Right cardiac atrium (tissue), 5 donors: ENCODE measurements around the gene NALF2. TPM values are rescaled to one million over a fixed set of nuclear protein-coding genes. Genes with fewer than 3 reads are reported as not detected.

Experiments used
- ATAC-seq, 2 donors: fragments of 200-7000 bp; cut with Tn5 transposase; one replicate each; pipeline versions ENCODE4 v1.8.0 to v1.9.1; 2020; ENCODE audit warnings: moderate library complexity in 2 of 2, mild to moderate bottlenecking in 1 of 2
- DNase-seq, 3 donors: peaks; one replicate each; pipeline ENCODE4 v3.0.0-alpha.2; 2020
- H3K27ac ChIP-seq: one replicate; pipeline ENCODE4 v1.5.1; 2013; ENCODE audit warnings: mild to moderate bottlenecking, low read length, control low read depth, moderate library complexity
- H3K27me3 ChIP-seq: one replicate; pipeline ENCODE4 v1.6.1; 2013; ENCODE audit not compliant: control insufficient read depth, insufficient read depth
- H3K4me1 ChIP-seq: one replicate; pipeline ENCODE4 v1.6.1; 2013; ENCODE audit warnings: low read length; ENCODE audit not compliant: control insufficient read depth, insufficient read depth
- H3K4me3 ChIP-seq: one replicate; pipeline ENCODE4 v1.5.1; 2013; ENCODE audit warnings: low read length, control low read depth
- H3K9me3 ChIP-seq: one replicate; pipeline ENCODE4 v1.6.1; 2013; ENCODE audit warnings: low read length; ENCODE audit not compliant: control insufficient read depth
- WGBS: extraction: QIAGEN DNeasy Blood & Tissue Kit; methylation state at CpG from one replicate; pipeline ENCODE4 v1.1.7; 2013; 5-methylcytosine and 5-hydroxymethylcytosine counted together
- intact Hi-C, 4 donors: fragments of 100-400 bp; cut with DNase I; formaldehyde crosslinking; loops; one replicate each; pipeline versions ENCODE4 v1.11.0 to v1.14.0; 2022 to 2023
- polyA plus RNA-seq: library from polyadenylated mRNA; stranded (reverse); fragments of 200-250 nt; gene quantifications from one replicate; pipeline ENCODE4 v1.2.3, GENCODE V29; 2013
- total RNA-seq, 4 donors: library from RNA; stranded (reverse); fragmentation: NEBNext Ultra II Directional; extraction: Animal tissue kit (Norgen Biotek cat#: 25700); gene quantifications; one replicate each; pipeline ENCODE4 v1.2.1, GENCODE V29; 2021
- donor health status: healthy with polysubstance abuse.
- donor health status: DM: no; HTN: yes; CAD: no.
- donor health status: DM: no; HTN: no; CAD: no.
- donor health status: DM: no; HTN: yes; CAD: no; lungs with severe emphysema.
- donor health status: DM: yes; HTN: yes; CAD: no.

NALF2 gene
- total and polyA plus RNA-seq, 5 donors, result 43.2 to 120 (median 85.7) TPM

DNA sequence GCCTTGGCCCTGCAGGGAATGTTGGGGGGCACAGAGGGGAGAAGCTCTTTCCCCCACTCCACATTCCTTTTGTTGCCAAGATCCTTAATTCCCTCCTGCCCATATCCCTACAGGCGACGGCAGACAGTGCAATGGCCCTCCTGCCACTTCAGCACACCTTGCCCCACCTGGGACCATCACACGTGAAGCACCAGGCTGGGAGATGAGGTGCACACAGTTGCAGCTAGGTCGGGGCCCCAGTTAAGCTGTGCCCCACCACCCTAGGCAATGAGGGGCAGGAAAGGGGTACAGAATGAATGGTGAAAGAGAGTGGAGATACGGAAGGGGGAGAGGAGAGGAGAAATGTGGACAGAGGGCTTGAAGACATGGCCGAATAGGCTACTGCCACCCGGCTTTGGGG, 26.2 kb downstream of the NALF2 start:
- Histone ChIP-seq H3K4me1 (no peaks in the 10 kb centered on the region), H3K27ac (no peak overlapping the region), H3K9me3 (no peaks in the 10 kb centered on the region), H3K4me3 (no peak overlapping the region), H3K27me3 (no peaks in the 10 kb centered on the region)
- DNase-seq (no peak), ATAC-seq (no peak)
- 84% methylated on average over 7 of the region's 7 CpGs for WGBS
- intact Hi-C loops, result loop anchor here in 2 of 4 donors (10.0 kb wide), 2 partner anchors 504 to 564 kb away; no protein-coding TSS in a partner anchor

DNA sequence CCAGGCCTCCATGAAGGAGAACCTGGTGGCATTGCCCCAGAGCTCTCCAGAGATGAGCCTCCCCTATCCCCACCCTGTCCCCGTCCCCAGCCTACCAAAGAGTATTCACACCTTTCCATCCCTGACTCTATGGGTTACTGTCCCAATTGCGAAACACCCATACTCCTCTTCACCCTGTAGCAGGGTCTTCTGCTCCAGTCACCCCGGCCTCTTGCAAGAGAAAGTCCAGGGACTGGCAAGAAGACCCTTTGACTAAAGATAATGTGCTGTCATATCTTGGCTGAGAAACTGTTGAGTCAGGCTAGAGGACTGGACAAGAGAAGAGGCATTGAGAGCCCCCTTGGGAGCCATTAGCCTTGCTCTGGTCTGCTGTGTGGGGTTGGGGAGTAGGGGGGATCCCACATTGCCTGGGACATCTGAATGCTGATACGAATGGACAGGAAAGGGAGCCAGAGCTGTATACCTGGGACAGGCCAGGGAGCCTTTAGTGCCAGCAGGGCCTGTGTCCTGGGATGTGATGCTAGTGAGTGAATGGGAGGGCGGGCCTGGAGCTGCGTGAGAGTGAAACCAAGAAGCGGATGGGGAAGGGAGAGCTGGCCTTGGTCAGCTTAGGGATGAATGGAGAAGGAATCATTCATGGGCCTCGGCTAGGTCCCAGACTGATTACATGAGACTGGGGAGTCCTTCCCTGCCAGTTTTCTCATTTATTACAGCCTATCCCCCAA, 27.1 kb downstream of the NALF2 start:
- 80% methylated on average over 8 of the region's 8 CpGs for WGBS
- Histone ChIP-seq H3K9me3 (no peaks in the 10 kb centered on the region), H3K27me3 (no peaks in the 10 kb centered on the region), H3K4me1 (no peaks in the 10 kb centered on the region), H3K27ac (no peak overlapping the region), H3K4me3 (no peak overlapping the region)
- ATAC-seq (no peak), DNase-seq (no peak)
- intact Hi-C loops, result loop anchor here in 2 of 4 donors (10.0 kb wide), 2 partner anchors 504 to 564 kb away; no protein-coding TSS in a partner anchor

DNA sequence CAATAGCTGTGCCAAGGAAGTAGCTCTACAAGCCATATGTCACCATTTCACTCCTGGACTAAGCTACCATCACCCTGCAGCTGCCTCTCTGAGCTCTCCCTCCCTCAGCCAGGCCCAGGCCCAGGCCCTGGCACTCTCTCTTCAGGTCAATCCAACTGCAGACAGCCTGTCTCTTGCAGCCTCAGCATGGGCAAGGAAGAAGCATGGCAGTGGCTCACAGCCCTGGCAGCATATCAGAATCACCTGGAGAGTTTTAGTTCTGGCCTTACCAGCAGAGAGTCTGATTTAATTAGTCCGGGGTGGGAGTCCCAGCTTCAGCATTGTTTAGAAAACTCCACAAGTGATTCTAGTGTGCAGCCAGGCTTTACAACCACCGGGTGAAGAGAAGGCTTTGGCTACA, 31.5 kb downstream of the NALF2 start:
- intact Hi-C loops, result loop anchor here in 3 of 4 donors (5.0 to 10.0 kb wide), 5 partner anchors 82 to 562 kb away; partner anchors contain the start of gene EDA (in 2 of the 3)
- ATAC-seq (no peak), DNase-seq (no peak)
- 46% methylated on average over 2 of the region's 2 CpGs for WGBS
- Histone ChIP-seq H3K4me3 (no peak overlapping the region), H3K9me3 (no peaks in the 10 kb centered on the region), H3K4me1 (peaks cover 3% of the 10 kb centered on the region), H3K27ac (no peak overlapping the region), H3K27me3 (no peaks in the 10 kb centered on the region)

DNA sequence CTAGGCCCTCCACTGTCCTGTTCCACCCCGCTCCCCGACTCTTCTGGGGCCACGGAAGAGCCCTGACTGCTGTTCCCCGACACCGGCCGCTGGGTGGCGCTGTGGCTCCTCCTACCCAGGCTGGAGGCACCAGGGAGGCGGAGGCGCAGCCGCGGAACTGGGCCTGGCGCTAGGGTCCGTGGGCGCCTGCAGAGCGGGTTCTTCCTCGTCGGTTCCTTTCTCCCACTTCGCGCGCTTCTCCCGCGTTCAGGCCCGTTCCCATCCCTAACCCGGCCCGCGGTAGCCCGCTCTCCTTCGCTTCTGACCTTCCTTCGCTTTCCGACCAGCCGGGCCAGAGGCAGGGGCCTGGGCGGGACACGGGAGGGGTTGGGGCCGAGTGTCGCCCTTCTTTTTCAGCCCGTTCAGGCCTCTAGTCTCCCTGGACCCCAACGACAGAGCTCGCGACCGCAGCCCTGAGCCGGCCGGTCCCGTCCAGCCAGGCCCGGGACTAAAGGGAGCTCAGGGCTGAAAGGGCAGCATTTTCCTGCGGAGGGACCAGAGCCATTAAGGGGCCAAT, 34.3 kb downstream of the NALF2 start:
- WGBS, result 4% methylated on average over 45 of the region's 45 CpGs
- intact Hi-C loops, result loop anchor here in 3 of 4 donors (2.0 to 10.0 kb wide), 6 partner anchors 79 to 559 kb away; partner anchors contain the start of gene EDA (in 2 of the 3)
- DNase-seq (peak; percentile 80 to 92 (median 90)), ATAC-seq (peak; percentile 95 to 96)
- Histone ChIP-seq H3K27ac (no peak overlapping the region), H3K4me3 (peak overlapping the region; percentile 33), H3K27me3 (no peaks in the 10 kb centered on the region), H3K9me3 (no peaks in the 10 kb centered on the region), H3K4me1 (peaks cover 3% of the 10 kb centered on the region)

DNA sequence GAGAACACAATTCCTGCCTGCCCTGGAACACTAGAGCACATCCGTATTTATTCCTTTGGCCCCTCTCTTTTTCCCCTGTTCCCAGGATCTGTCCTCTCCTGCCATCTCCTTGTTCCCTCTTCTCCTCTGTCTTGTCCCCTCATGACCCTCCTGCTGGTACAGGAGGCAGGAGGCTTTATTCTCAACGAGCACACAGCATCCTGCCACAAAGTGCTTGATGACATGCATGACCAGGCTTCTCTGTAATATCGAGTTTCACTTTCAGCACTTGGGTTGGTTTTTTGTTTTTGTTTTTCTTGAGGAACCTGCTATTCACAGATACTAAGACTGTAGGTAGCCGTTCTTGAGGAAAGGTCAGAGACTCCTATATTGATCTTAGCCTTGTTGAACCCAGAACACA, 35.3 kb downstream of the NALF2 start:
- Histone ChIP-seq H3K9me3 (no peaks in the 10 kb centered on the region), H3K27ac (no peak overlapping the region), H3K4me1 (peaks cover 3% of the 10 kb centered on the region), H3K27me3 (no peaks in the 10 kb centered on the region), H3K4me3 (no peak overlapping the region)
- intact Hi-C loops, result loop anchor here in 3 of 4 donors (2.0 to 10.0 kb wide), 6 partner anchors 78 to 558 kb away; partner anchors contain the start of gene EDA (in 2 of the 3)
- ATAC-seq, result no peak
- DNase-seq, result no peak
- WGBS, result 45% methylated on average over 4 of the region's 4 CpGs

DNA sequence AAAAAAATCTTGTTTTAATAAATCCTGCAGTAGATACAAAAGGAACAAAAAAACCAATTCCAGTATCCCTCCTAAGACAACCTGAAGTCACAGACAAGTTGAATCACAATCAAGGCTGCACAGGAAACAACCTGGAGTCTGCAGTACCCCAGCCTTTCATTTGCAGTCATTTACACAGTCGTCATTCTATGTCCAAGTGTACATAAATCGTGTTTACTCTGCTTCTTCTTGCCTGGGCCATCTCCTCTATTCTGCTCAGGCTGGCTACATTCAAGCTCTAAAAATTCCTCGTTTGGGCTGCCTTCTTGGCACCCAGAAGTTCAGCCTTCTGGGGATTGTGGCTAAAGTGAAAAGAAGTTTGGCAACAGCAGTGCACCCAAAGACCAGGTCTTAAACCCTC, 37.8 kb downstream of the NALF2 start:
- H3K27me3 ChIP-seq, result no peaks in the 10 kb centered on the region
- intact Hi-C loops, result no loop called here
- H3K4me1 ChIP-seq, result peaks cover 3% of the 10 kb centered on the region
- no peak for ATAC-seq
- H3K4me3 ChIP-seq, result no peak overlapping the region
- H3K9me3 ChIP-seq, result no peaks in the 10 kb centered on the region
- 74% methylated on average over 3 of the region's 3 CpGs for WGBS
- DNase-seq, result no peak
- H3K27ac ChIP-seq, result no peak overlapping the region

DNA sequence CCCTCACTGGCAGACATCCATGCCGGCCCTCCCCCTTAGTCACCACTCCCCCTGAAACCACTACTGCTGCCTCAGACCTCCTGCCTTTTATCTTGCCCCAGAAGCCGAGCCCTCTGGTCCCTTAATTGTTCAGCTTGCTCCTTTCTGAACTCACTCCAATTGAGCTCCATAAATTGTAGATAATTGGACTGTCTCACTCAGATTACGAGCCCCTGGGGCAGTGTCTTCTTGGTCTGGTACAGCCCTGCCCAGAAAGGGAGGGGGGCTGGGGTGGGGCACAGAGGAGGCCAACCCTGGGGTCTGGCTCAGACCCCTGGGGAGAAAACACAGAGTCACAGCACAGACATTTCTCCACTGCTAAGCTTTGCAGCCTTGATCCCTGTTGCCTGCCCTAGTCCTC, 39.4 kb downstream of the NALF2 start:
- WGBS, result 59% methylated on average over 3 of the region's 3 CpGs

DNA sequence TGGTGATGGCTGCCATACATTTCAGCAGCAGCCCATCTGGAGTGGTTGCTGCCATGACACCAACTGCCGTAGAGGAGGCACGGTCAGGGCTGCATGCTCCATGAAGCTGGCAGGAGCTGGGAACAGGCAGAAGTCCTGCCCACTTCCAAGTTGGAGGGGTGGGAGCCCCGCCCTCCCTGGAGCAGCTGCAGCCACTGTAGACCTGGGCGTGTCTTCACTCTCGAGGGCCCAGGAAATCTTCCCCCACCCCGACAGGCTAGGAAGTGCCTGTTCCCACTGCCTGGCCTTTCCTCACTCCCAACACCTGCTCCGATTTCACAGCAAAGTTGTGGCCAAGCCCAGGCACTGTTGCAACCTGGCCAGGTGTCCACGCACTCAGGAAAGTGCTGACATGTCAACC, 42.3 kb downstream of the NALF2 start:
- no peak for ATAC-seq
- DNase-seq, result no peak
- Histone ChIP-seq H3K4me3 (no peak overlapping the region), H3K27me3 (no peaks in the 10 kb centered on the region), H3K27ac (no peak overlapping the region), H3K4me1 (no peaks in the 10 kb centered on the region), H3K9me3 (no peaks in the 10 kb centered on the region)
- 93% methylated on average over 8 of the region's 8 CpGs for WGBS
- intact Hi-C loops, result no loop called here

More for the DNA sequence above, 39.4 kb downstream of the NALF2 start:
- H3K9me3 ChIP-seq, result no peaks in the 10 kb centered on the region
- ATAC-seq (no peak), DNase-seq (peak in 1 of 3 donors; percentile 3)
- intact Hi-C loops, result no loop called here
- no peaks in the 10 kb centered on the region for H3K27me3 ChIP-seq
- H3K27ac ChIP-seq, result no peak overlapping the region
- no peak overlapping the region for H3K4me3 ChIP-seq
- H3K4me1 ChIP-seq, result peaks cover 3% of the 10 kb centered on the region

DNA sequence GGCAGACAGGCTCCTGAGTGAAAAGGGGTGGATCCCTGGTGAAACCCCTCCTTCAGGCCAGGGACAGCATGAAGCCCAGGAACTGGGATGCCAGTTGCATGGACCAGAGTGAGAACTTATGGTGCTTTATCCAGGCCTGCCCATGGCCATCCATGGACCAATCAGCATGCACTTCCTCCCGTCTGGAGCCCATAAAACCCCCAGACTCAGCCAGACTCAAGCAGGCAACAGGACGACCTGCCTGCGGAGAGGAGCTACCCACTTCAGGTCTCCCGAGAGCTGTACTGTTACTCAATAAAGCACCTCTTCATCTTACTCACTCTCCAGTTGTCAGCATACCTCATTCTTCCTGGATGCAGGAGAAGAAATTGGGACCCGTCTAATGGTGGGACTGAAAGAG, 42.9 kb downstream of the NALF2 start:
- no peak for DNase-seq
- H3K27me3 ChIP-seq, result no peaks in the 10 kb centered on the region
- no peak overlapping the region for H3K27ac ChIP-seq
- no peaks in the 10 kb centered on the region for H3K4me1 ChIP-seq
- intact Hi-C loops, result no loop called here
- no peak overlapping the region for H3K4me3 ChIP-seq
- H3K9me3 ChIP-seq, result no peaks in the 10 kb centered on the region
- 93% methylated on average over 5 of the region's 5 CpGs for WGBS
- ATAC-seq, result no peak

DNA sequence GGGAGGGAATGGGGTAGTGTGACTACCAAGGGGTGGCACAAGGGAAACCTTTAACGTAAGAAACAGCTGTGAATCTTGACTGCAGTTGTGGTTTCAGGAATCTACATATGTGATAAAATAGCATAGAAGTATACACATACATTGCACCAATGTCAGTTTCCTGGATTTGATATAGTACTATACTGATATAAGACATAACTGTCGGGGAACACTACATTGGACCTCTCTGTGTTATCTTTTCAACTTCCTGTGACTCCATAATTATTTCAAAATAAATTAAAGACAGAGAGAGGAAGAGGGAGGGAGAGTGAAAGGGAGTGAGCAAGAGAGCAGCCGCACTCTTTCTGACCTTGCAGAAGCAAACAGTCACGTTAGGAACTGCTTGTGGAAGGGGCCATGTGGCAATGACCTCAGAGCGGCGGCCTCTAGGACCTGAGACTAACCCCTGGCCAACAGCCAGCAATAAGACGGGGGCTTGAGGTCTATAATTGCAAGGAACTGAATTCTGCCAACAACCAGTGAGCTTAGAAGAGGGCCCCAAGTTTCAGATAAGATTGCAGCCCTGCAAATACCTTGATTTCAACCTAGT, 47.4 kb downstream of the NALF2 start:
- ATAC-seq, result no peak
- Histone ChIP-seq H3K27ac (no peak overlapping the region), H3K9me3 (no peaks in the 10 kb centered on the region), H3K27me3 (no peaks in the 10 kb centered on the region), H3K4me3 (no peak overlapping the region), H3K4me1 (peaks cover 9% of the 10 kb centered on the region)
- intact Hi-C loops, result no loop called here
- WGBS, result 49% methylated on average over 7 of the region's 7 CpGs
- no peak for DNase-seq

DNA sequence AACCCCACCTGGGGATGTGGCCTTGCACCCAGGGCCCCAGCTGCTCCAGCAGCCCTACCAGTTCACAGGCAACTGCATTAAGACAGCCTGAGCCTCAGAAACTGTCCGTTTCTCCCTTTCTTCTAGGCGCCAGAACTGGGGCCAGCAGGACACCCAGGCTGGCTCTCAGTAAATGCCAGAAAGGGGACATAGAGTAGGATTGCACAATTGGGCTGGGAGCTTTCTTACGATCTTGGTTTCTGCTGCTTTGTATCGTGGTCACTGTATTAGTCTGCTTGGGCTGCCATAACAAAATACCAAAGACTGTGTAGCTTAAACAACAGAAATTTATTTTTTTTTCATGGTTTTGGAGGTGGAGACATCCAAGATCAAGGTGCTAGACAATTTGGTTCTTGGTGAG, 48.4 kb downstream of the NALF2 start:
- Histone ChIP-seq H3K9me3 (no peaks in the 10 kb centered on the region), H3K27ac (no peak overlapping the region), H3K27me3 (no peaks in the 10 kb centered on the region), H3K4me1 (peaks cover 10% of the 10 kb centered on the region), H3K4me3 (no peak overlapping the region)
- WGBS, result 64% methylated on average over 4 of the region's 4 CpGs
- ATAC-seq (no peak), DNase-seq (peak in 1 of 3 donors; percentile 6)
- intact Hi-C loops, result no loop called here
